GM12891 (cell line): ENCODE results near the gene SLC6A8.
"Not testable (repeated sequence)": the region's sequence is repeated elsewhere in the genome, so short reads cannot be mapped to it uniquely, and the experiment has no call there.

Experiments
- DNase-seq: peaks from one replicate; pipeline ENCODE4 v3.0.0; 2011; ENCODE audit warnings: low spot score; ENCODE audit not compliant: insufficient read length
- FAIRE-seq: peaks from 2 replicates; lab custom pipeline; 2011; peaks lifted over from hg19 to GRCh38; lab: Jason Lieb, UNC
- PAX5 ChIP-seq: IDR thresholded peaks from 2 replicates; pipeline ENCODE4 v1.6.1; 2011; ENCODE audit warnings: low read length, moderate library complexity, mild to moderate bottlenecking; ENCODE audit not compliant: insufficient read depth, severe bottlenecking
- POLR2A ChIP-seq: IDR thresholded peaks from 2 replicates; pipeline ENCODE4 v1.6.1; 2011; ENCODE audit warnings: low read depth, low read length, control low read depth
- POLR2AphosphoS5 ChIP-seq: IDR thresholded peaks from 2 replicates; pipeline ENCODE4 v1.6.1; 2011; ENCODE audit warnings: low read depth, low read length, control low read depth
- POU2F2 ChIP-seq: IDR thresholded peaks from 2 replicates; pipeline ENCODE4 v1.6.1; 2011; ENCODE audit warnings: low read depth, mild to moderate bottlenecking, control low read depth, low read length, moderate library complexity
- SPI1 ChIP-seq: IDR thresholded peaks from 2 replicates; pipeline ENCODE4 v1.6.1; 2011; ENCODE audit warnings: low read depth, low read length, control low read depth
- TAF1 ChIP-seq: IDR thresholded peaks from 2 replicates; pipeline ENCODE4 v1.6.1; 2011; ENCODE audit warnings: low read depth, low read length, control low read depth

SLC6A8 gene

DNA sequence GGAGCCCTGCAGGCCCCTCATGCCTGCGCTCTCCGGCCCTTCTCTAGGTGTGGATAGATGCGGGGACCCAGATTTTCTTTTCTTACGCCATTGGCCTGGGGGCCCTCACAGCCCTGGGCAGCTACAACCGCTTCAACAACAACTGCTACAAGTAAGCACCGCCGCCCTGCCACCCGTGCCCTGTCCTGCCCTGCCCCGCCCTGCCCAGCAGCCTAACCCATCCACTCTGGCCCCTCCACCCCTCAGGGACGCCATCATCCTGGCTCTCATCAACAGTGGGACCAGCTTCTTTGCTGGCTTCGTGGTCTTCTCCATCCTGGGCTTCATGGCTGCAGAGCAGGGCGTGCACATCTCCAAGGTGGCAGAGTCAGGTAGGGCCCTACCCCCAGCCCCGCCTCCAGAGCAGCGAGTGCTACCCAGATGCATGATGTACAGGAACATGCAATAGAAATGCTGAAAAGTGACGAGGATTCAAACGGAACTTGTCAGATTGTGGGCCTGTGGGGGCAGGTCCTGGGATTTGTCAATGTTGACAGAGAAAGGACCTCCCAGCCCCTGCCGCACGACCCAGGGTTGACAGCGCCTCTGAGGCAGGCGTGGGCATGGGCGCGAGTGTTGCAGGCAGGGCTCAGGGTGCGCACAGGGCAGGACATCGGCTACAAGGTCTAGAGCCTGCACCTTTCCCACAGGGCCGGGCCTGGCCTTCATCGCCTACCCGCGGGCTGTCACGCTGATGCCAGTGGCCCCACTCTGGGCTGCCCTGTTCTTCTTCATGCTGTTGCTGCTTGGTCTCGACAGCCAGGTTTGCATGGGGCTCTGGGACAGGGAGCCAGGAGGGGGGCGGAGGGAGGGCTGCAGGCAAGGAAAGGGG lies 5.7 kb downstream of the SLC6A8 start:
- FAIRE-seq, result no peak
- no peak for DNase-seq
- TF ChIP-seq TAF1 (no peak), POLR2A (no peak), SPI1 (no peak), PAX5 (no peak), POLR2AphosphoS5 (no peak), POU2F2 (no peak)

DNA sequence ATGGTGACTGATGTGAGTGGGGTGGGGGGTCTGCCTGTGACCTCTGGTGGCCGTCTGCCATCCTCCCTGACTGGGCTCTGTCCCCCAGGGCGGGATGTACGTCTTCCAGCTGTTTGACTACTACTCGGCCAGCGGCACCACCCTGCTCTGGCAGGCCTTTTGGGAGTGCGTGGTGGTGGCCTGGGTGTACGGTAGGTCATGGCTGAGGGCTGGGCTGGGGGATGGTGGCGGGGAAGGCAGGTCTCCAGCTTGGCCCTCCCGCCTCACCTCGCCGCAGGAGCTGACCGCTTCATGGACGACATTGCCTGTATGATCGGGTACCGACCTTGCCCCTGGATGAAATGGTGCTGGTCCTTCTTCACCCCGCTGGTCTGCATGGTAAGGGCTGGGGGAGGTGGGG lies 6.5 kb downstream of the SLC6A8 start:
- FAIRE-seq, result not testable (repeated sequence)

DNA sequence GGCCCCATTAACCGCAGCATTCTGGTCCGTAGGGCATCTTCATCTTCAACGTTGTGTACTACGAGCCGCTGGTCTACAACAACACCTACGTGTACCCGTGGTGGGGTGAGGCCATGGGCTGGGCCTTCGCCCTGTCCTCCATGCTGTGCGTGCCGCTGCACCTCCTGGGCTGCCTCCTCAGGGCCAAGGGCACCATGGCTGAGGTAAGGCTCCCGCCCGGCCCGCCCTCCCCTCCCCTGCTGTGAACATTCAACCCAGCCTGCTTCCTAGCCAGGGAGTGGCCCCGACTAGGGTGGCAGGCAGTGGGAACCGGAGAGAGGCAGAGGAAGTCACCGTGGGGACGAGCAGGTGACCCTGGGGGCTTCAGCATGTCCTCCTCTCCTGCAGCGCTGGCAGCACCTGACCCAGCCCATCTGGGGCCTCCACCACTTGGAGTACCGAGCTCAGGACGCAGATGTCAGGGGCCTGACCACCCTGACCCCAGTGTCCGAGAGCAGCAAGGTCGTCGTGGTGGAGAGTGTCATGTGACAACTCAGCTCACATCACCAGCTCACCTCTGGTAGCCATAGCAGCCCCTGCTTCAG lies 7.1 kb downstream of the SLC6A8 start:
- DNase-seq (no peak), FAIRE-seq (no peak)
- no peak for TF ChIP-seq POU2F2

More for the DNA sequence above, 6.5 kb downstream of the SLC6A8 start:
- DNase-seq, result not testable (repeated sequence)

DNA sequence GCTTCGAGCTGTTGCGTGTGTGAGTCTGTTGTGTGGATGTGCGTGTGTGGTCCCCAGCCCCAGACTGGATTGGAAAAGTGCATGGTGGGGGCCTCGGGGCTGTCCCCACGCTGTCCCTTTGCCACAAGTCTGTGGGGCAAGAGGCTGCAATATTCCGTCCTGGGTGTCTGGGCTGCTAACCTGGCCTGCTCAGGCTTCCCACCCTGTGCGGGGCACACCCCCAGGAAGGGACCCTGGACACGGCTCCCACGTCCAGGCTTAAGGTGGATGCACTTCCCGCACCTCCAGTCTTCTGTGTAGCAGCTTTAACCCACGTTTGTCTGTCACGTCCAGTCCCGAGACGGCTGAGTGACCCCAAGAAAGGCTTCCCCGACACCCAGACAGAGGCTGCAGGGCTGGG lies 8.4 kb downstream of the SLC6A8 start:
- TF ChIP-seq TAF1, result no peak
- TF ChIP-seq POU2F2, result no peak
- TF ChIP-seq PAX5, result no peak
- no peak for TF ChIP-seq SPI1
- no peak for TF ChIP-seq POLR2AphosphoS5
- TF ChIP-seq POLR2A, result no peak
- FAIRE-seq (no peak), DNase-seq (no peak)

- not testable (repeated sequence) for FAIRE-seq, DNase-seq
These were observed 8.8 kb downstream of the SLC6A8 start for GRCh38 chrX:153696538-153696937.

DNA sequence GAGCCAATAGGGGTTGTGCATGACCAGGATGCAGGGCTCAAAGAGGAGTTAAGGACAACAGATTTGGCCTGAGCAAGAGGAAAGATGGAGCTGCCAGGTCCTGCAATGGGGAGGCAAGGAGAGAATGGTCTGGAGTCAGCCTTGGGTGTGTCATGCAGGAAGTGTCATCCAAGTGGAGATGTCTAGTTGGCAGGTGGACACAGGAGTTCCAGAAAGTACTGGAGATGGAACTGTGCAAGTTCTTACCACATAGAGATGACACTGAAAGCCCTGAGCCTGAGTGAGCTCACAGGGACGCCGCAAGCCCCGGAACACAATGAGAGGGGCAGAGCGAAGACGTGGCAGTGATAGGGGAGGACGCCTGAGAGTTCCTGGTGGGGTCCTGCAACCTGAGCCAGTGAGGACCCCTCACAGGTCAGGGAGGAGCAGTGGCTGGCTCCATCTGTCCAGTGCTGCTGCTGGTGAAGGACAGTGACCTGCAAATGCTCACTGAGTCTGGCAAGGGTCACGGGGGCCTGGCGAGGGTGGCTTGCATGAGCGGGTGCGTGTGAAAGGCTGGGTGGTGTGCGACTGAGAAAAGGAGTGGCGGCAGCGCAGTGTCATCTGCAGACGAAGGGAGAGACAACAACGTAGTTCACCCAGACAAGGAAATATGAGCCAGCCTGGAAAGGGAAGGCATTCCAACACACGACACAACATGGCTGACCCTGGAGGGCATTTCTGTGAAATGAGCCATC lies 9.4 kb downstream of the SLC6A8 start:
- DNase-seq, FAIRE-seq: not testable (repeated sequence)

DNA sequence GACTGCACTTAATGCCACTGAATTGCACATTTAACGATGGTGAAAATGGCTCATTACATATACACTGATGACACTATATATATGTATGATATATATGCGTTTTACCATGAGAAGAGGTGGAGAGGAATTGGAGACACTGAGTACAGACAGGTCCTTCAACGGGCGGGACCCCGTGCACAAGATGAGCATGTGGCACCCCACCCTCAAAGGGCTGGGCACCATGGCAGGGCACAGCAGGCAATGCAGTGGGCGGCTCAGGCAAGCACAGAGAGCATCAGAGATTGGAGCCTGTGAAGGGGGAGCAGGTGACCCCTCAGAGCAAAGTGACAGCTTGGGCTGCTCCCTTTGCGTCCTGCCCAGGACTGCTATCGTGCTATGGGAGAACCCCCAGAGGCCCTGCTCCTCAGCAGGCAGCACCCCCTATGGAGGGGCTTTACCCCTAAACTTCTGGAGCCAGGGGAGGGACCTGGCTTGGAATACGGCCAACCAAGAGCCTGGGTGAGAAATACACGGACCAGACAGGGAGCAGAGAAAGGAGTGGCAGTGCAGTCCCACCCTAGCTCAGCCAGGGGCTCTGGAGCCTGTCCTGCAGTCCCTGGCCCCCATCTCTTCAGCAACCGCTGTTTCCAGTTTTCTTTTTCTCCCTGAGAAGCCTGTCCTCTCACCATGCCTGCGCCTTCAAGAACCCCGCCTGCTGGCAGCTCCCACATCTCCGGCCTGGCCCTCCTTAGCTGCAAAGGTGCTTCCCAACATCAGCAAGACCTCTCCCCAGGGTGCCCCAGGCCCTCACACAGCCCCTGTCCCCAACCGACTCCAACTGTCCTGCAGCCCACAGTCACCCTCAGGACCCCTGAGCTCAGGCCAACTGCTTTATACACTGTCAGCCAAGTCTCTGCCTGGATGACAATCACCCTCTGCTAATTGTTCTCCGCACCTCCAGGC lies 10.5 kb downstream of the SLC6A8 start:
- TF ChIP-seq PAX5, result no peak
- no peak for TF ChIP-seq SPI1
- TF ChIP-seq POU2F2, result no peak
- TF ChIP-seq TAF1, result no peak
- TF ChIP-seq POLR2AphosphoS5, result no peak
- FAIRE-seq, result no peak
- DNase-seq, result no peak

GRCh38 chrX:153699210-153699783 lies 11.6 kb downstream of the SLC6A8 start:
- FAIRE-seq, DNase-seq: not testable (repeated sequence)

- not testable (repeated sequence) for FAIRE-seq, DNase-seq
These were observed 12.2 kb downstream of the SLC6A8 start for GRCh38 chrX:153699784-153700371.

DNA sequence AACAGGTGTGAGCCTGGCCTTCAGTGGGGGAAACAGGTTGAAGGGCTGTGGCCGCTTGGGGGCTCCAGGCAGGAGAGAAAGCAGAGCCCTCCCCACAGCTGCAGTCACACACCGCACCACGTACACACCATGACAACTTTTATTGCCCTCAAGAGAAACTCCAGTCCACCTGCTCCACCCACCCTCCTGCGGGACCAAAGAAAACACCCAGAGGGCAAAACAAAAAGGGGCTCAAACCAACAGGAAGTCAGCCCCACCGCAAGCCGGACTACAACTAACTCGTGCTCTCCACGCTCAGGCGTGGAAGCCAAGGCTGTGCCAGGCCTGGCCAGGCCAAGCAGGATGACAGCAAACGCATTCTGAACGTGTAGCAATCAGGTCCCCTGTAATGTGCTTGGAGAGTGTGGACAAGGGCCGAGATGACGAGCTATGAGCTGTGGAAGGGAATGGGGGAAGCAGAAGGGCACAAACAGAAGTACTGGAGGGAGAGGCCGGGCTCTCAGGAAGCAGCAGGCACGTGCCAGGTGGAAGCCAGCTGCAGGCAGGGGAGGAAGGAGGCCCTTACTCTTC lies 12.7 kb downstream of the SLC6A8 start:
- no peak for FAIRE-seq
- TF ChIP-seq SPI1 (no peak), POU2F2 (no peak), PAX5 (no peak), TAF1 (no peak), POLR2A (no peak), POLR2AphosphoS5 (no peak)
- DNase-seq, result no peak
